IPS DF 6.9 (cell line): ENCODE data around the gene MAML1.

Source experiments
- DNase-seq: peaks from one replicate; pipeline ENCODE4 v3.0.0-alpha.2; 2013; ENCODE audit warnings: low read depth, low spot score
- H3K27ac ChIP-seq: one replicate; pipeline ENCODE4 v1.5.1; 2013; ENCODE audit warnings: low read length, control low read depth
- H3K27me3 ChIP-seq: 2 replicates; pipeline ENCODE4 v1.6.1; 2013; ENCODE audit warnings: mild to moderate bottlenecking, low read length; ENCODE audit not compliant: control insufficient read depth, insufficient read depth
- H3K36me3 ChIP-seq: 2 replicates; pipeline ENCODE4 v1.6.1; 2013; ENCODE audit warnings: low read length; ENCODE audit not compliant: control insufficient read depth, insufficient read depth
- H3K4me1 ChIP-seq: 2 replicates; pipeline ENCODE4 v1.6.1; 2013; ENCODE audit warnings: low read length; ENCODE audit not compliant: control insufficient read depth, insufficient read depth
- H3K4me3 ChIP-seq: 2 replicates; pipeline ENCODE4 v1.5.1; 2013; ENCODE audit warnings: mild to moderate bottlenecking, low read length
- H3K9me3 ChIP-seq: 2 replicates; pipeline ENCODE4 v1.6.1; 2013; ENCODE audit warnings: low read length, inconsistent platforms; ENCODE audit not compliant: control insufficient read depth, insufficient read depth
- WGBS: extraction: QIAGEN DNeasy Blood & Tissue Kit; methylation state at CpG from one replicate; pipeline ENCODE4 v1.1.7; 2013; ENCODE audit warnings: mixed read lengths, missing lambda C conversion rate; ENCODE audit not compliant: insufficient read length, insufficient coverage; 5-methylcytosine and 5-hydroxymethylcytosine counted together

MAML1 gene

GRCh38 chr5:179758955-179759354 lies 26.3 kb downstream of the MAML1 start:
- no peaks in the 10 kb centered on the region for H3K27me3 ChIP-seq
- H3K36me3 ChIP-seq = no peaks in the 10 kb centered on the region
- WGBS = no CpG with 5 or more reads among the region's 8 CpGs
- H3K27ac ChIP-seq = no peak overlapping the region
- H3K9me3 ChIP-seq = no peaks in the 10 kb centered on the region
- no peak for DNase-seq
- H3K4me1 ChIP-seq = peaks cover 7% of the 10 kb centered on the region; the same call in 1 of the 2 replicates
- no peak overlapping the region for H3K4me3 ChIP-seq

GRCh38 chr5:179759581-179760551 lies 27.2 kb downstream of the MAML1 start:
- no peak for DNase-seq
- WGBS = no CpG with 5 or more reads among the region's 9 CpGs
- Histone ChIP-seq H3K4me1 (peaks cover 5% of the 10 kb centered on the region; the same call in 1 of the 2 replicates), H3K27ac (no peak overlapping the region), H3K36me3 (no peaks in the 10 kb centered on the region), H3K27me3 (no peaks in the 10 kb centered on the region), H3K9me3 (no peaks in the 10 kb centered on the region), H3K4me3 (no peak overlapping the region)

- H3K4me3 ChIP-seq = no peak overlapping the region
- WGBS = no CpG with 5 or more reads among the region's 10 CpGs
- H3K9me3 ChIP-seq = no peaks in the 10 kb centered on the region
- DNase-seq = no peak
- no peaks in the 10 kb centered on the region for H3K27me3 ChIP-seq
- H3K4me1 ChIP-seq = 0 out of 2 replicates have a peak, but pooled peaks cover 5% of the 10 kb centered on the region
- no peak overlapping the region for H3K27ac ChIP-seq
- H3K36me3 ChIP-seq = 0 out of 2 replicates have a peak, but pooled peaks cover 8% of the 10 kb centered on the region
These were observed 29.6 kb downstream of the MAML1 start for GRCh38 chr5:179762079-179762780.

- Histone ChIP-seq H3K9me3 (no peaks in the 10 kb centered on the region), H3K36me3 (0 out of 2 replicates have a peak, but pooled peaks cover 8% of the 10 kb centered on the region), H3K4me1 (0 out of 2 replicates have a peak, but pooled peaks cover 5% of the 10 kb centered on the region), H3K4me3 (no peak overlapping the region), H3K27me3 (no peaks in the 10 kb centered on the region), H3K27ac (no peak overlapping the region)
- DNase-seq = no peak
- WGBS = no CpG with 5 or more reads among the region's 3 CpGs
These were observed 30.2 kb downstream of the MAML1 start for GRCh38 chr5:179762781-179763176.

GRCh38 chr5:179763215-179763945 lies 30.8 kb downstream of the MAML1 start:
- 0 out of 2 replicates have a peak, but pooled peaks cover 8% of the 10 kb centered on the region for H3K36me3 ChIP-seq
- H3K9me3 ChIP-seq = no peaks in the 10 kb centered on the region
- no peaks in the 10 kb centered on the region for H3K27me3 ChIP-seq
- peak; percentile 41 for DNase-seq
- WGBS = no CpG with 5 or more reads among the region's 10 CpGs
- no peak overlapping the region for H3K4me3 ChIP-seq
- no peak overlapping the region for H3K27ac ChIP-seq
- H3K4me1 ChIP-seq = 0 out of 2 replicates have a peak, but pooled peaks cover 5% of the 10 kb centered on the region

- Histone ChIP-seq H3K27me3 (no peaks in the 10 kb centered on the region), H3K4me1 (0 out of 2 replicates have a peak, but pooled peaks cover 5% of the 10 kb centered on the region), H3K36me3 (0 out of 2 replicates have a peak, but pooled peaks cover 8% of the 10 kb centered on the region), H3K9me3 (no peaks in the 10 kb centered on the region), H3K27ac (no peak overlapping the region), H3K4me3 (no peak overlapping the region)
- WGBS = no CpG with 5 or more reads among the region's 8 CpGs
- DNase-seq = no peak
These were observed 31.4 kb downstream of the MAML1 start for GRCh38 chr5:179764056-179764455.

- no peaks in the 10 kb centered on the region for H3K27me3 ChIP-seq
- WGBS = no CpG with 5 or more reads among the region's 13 CpGs
- no peak overlapping the region for H3K27ac ChIP-seq
- no peak for DNase-seq
- no peak overlapping the region for H3K4me3 ChIP-seq
- H3K9me3 ChIP-seq = no peaks in the 10 kb centered on the region
- peaks cover 8% of the 10 kb centered on the region; the same call in 1 of the 2 replicates for H3K36me3 ChIP-seq
- 0 out of 2 replicates have a peak, but pooled peaks cover 5% of the 10 kb centered on the region for H3K4me1 ChIP-seq
These were observed 32.8 kb downstream of the MAML1 start for GRCh38 chr5:179765400-179765799.

- Histone ChIP-seq H3K4me1 (0 out of 2 replicates have a peak, but pooled peaks cover 5% of the 10 kb centered on the region), H3K9me3 (no peaks in the 10 kb centered on the region), H3K36me3 (peaks cover 11% of the 10 kb centered on the region; the same call in 1 of the 2 replicates), H3K27ac (no peak overlapping the region), H3K27me3 (no peaks in the 10 kb centered on the region), H3K4me3 (no peak overlapping the region)
- no peak for DNase-seq
- no CpG with 5 or more reads among the region's 20 CpGs for WGBS
These were observed 33.6 kb downstream of the MAML1 start for GRCh38 chr5:179766021-179766725.

- DNase-seq = no peak
- H3K27me3 ChIP-seq = no peaks in the 10 kb centered on the region
- no peaks in the 10 kb centered on the region for H3K9me3 ChIP-seq
- no peak overlapping the region for H3K4me3 ChIP-seq
- WGBS = no CpG with 5 or more reads among the region's 12 CpGs
- peaks cover 14% of the 10 kb centered on the region; the same call in 1 of the 2 replicates for H3K36me3 ChIP-seq
- 0 out of 2 replicates have a peak, but pooled peaks cover 4% of the 10 kb centered on the region for H3K4me1 ChIP-seq
- H3K27ac ChIP-seq = no peak overlapping the region
These were observed 34.3 kb downstream of the MAML1 start for GRCh38 chr5:179766726-179767455.
